DMS79 treated with DMSO at 0.1 percent for 48 hours (cell line): ENCODE data around the gene AMMECR1.

Experiments
- DNase-seq: peaks from one replicate; lab custom pipeline; 2025; lab: John Stamatoyannopoulos, UW

The AMMECR1 gene

GRCh38 chrX:110211340-110211739, 106.5 kb downstream of the AMMECR1 start:
- no peak for DNase-seq

- no peak for DNase-seq
Observed at GRCh38 chrX:110210417-110211139, 107.3 kb downstream of the AMMECR1 start.

- DNase-seq: no peak
Observed at GRCh38 chrX:110208092-110208491, 109.8 kb downstream of the AMMECR1 start.

GRCh38 chrX:110204986-110205385, 112.9 kb downstream of the AMMECR1 start:
- DNase-seq: no peak

- no peak for DNase-seq
Observed at GRCh38 chrX:110201799-110202198, 116.1 kb downstream of the AMMECR1 start.

- DNase-seq: no peak
Observed at GRCh38 chrX:110194977-110195376, 122.9 kb downstream of the AMMECR1 start.

GRCh38 chrX:110192516-110192915, 125.4 kb downstream of the AMMECR1 start:
- DNase-seq: no peak

- no peak for DNase-seq
Observed at GRCh38 chrX:110188701-110189558, 129.0 kb downstream of the AMMECR1 start.

GRCh38 chrX:110183314-110183713, 134.6 kb downstream of the AMMECR1 start:
- no peak for DNase-seq

- DNase-seq: no peak
Observed at GRCh38 chrX:110182865-110183264, 135.0 kb downstream of the AMMECR1 start.

- no peak for DNase-seq
Observed at GRCh38 chrX:110182362-110182761, 135.5 kb downstream of the AMMECR1 start.

- DNase-seq: no peak
Observed at GRCh38 chrX:110181459-110182137, 136.3 kb downstream of the AMMECR1 start.

GRCh38 chrX:110180928-110181310, 137.0 kb downstream of the AMMECR1 start:
- DNase-seq: no peak

- no peak for DNase-seq
Observed at GRCh38 chrX:110180176-110180927, 137.5 kb downstream of the AMMECR1 start.

- DNase-seq: peak; percentile 21
Observed at GRCh38 chrX:110178179-110178865, 139.6 kb downstream of the AMMECR1 start.

GRCh38 chrX:110175696-110176095, 142.2 kb downstream of the AMMECR1 start:
- DNase-seq: no peak

- no peak for DNase-seq
Observed at GRCh38 chrX:110175146-110175545, 142.7 kb downstream of the AMMECR1 start.

GRCh38 chrX:110173192-110174175, 144.4 kb downstream of the AMMECR1 start:
- DNase-seq: no peak

GRCh38 chrX:110172215-110172614, 145.7 kb downstream of the AMMECR1 start:
- no peak for DNase-seq

- no peak for DNase-seq
Observed at GRCh38 chrX:110171442-110171841, 146.4 kb downstream of the AMMECR1 start.
